Measurements from ENCODE around the gene ADAMTS13. TPM values are rescaled to one million over a fixed set of nuclear protein-coding genes. Genes with fewer than 3 reads are reported as not detected.

Gene ADAMTS13
- polyA plus RNA-seq, 4 donors, result 6.1 to 14.4 (median 11.7) TPM

GRCh38 chr9:133468777-133469421 lies 46.7 kb downstream of the ADAMTS13 start:
- no peak for DNase-seq (ENCODE audit: low read depth in 4 of 4, low spot score in 2 of 4)

- no peak for DNase-seq (ENCODE audit: low read depth in 4 of 4, low spot score in 2 of 4)
These were observed 48.3 kb downstream of the ADAMTS13 start for GRCh38 chr9:133470427-133470924.

GRCh38 chr9:133470988-133471387 lies 48.8 kb downstream of the ADAMTS13 start:
- no peak for DNase-seq (ENCODE audit: low read depth in 4 of 4, low spot score in 2 of 4)

- no peak for DNase-seq (ENCODE audit: low read depth in 4 of 4, low spot score in 2 of 4)
These were observed 49.5 kb downstream of the ADAMTS13 start for GRCh38 chr9:133471551-133472276.

- DNase-seq (ENCODE audit: low read depth in 4 of 4, low spot score in 2 of 4), result no peak
These were observed 50.1 kb downstream of the ADAMTS13 start for GRCh38 chr9:133472277-133472645.

- no peak for DNase-seq (ENCODE audit: low read depth in 4 of 4, low spot score in 2 of 4)
These were observed 50.7 kb downstream of the ADAMTS13 start for GRCh38 chr9:133472753-133473378.

GRCh38 chr9:133473743-133474142 lies 51.6 kb downstream of the ADAMTS13 start:
- DNase-seq (ENCODE audit: low read depth in 4 of 4, low spot score in 2 of 4), result no peak

GRCh38 chr9:133474215-133474614 lies 52.0 kb downstream of the ADAMTS13 start:
- DNase-seq (ENCODE audit: low read depth in 4 of 4, low spot score in 2 of 4), result no peak

- DNase-seq (ENCODE audit: low read depth in 4 of 4, low spot score in 2 of 4), result no peak
These were observed 52.7 kb downstream of the ADAMTS13 start for GRCh38 chr9:133474853-133475252.

- no peak for DNase-seq (ENCODE audit: low read depth in 4 of 4, low spot score in 2 of 4)
These were observed 53.3 kb downstream of the ADAMTS13 start for GRCh38 chr9:133475292-133476012.

GRCh38 chr9:133476036-133476931 lies 54.1 kb downstream of the ADAMTS13 start:
- no peak for DNase-seq (ENCODE audit: low read depth in 4 of 4, low spot score in 2 of 4)

- DNase-seq (ENCODE audit: low read depth in 4 of 4, low spot score in 2 of 4), result no peak
These were observed 54.8 kb downstream of the ADAMTS13 start for GRCh38 chr9:133476941-133477340.

- no peak for DNase-seq (ENCODE audit: low read depth in 4 of 4, low spot score in 2 of 4)
These were observed 55.3 kb downstream of the ADAMTS13 start for GRCh38 chr9:133477461-133477860.

GRCh38 chr9:133477992-133478850 lies 56.1 kb downstream of the ADAMTS13 start:
- DNase-seq (ENCODE audit: low read depth in 4 of 4, low spot score in 2 of 4), result no peak

GRCh38 chr9:133478851-133479711 lies 56.9 kb downstream of the ADAMTS13 start, which contains the start of gene SLC2A6:
Gene SLC2A6, minus strand, starts transcription at chr9:133479099. Its CDS starts 40 bp downstream, at chr9:133479059.
- DNase-seq (ENCODE audit: low read depth in 4 of 4, low spot score in 2 of 4), result no peak

- DNase-seq (ENCODE audit: low read depth in 4 of 4, low spot score in 2 of 4), result no peak
These were observed 61.4 kb downstream of the ADAMTS13 start for GRCh38 chr9:133483611-133484010.

GRCh38 chr9:133484671-133485437 lies 62.7 kb downstream of the ADAMTS13 start:
- DNase-seq (ENCODE audit: low read depth in 4 of 4, low spot score in 2 of 4), result no peak
